GM12891 (cell line): ENCODE results near the gene SPDYE6.
"Not testable (repeated sequence)": the region's sequence is repeated elsewhere in the genome, so short reads cannot be mapped to it uniquely, and the experiment has no call there.

Experiments used
- DNase-seq: peaks from one replicate; pipeline ENCODE4 v3.0.0; 2011; ENCODE audit warnings: low spot score; ENCODE audit not compliant: insufficient read length
- FAIRE-seq: peaks from 2 replicates; lab custom pipeline; 2011; peaks lifted over from hg19 to GRCh38; lab: Jason Lieb, UNC
- PAX5 ChIP-seq: IDR thresholded peaks from 2 replicates; pipeline ENCODE4 v1.6.1; 2011; ENCODE audit warnings: low read length, moderate library complexity, mild to moderate bottlenecking; ENCODE audit not compliant: insufficient read depth, severe bottlenecking
- POLR2A ChIP-seq: IDR thresholded peaks from 2 replicates; pipeline ENCODE4 v1.6.1; 2011; ENCODE audit warnings: low read depth, low read length, control low read depth
- POLR2AphosphoS5 ChIP-seq: IDR thresholded peaks from 2 replicates; pipeline ENCODE4 v1.6.1; 2011; ENCODE audit warnings: low read depth, low read length, control low read depth
- POU2F2 ChIP-seq: IDR thresholded peaks from 2 replicates; pipeline ENCODE4 v1.6.1; 2011; ENCODE audit warnings: low read depth, mild to moderate bottlenecking, control low read depth, low read length, moderate library complexity
- SPI1 ChIP-seq: IDR thresholded peaks from 2 replicates; pipeline ENCODE4 v1.6.1; 2011; ENCODE audit warnings: low read depth, low read length, control low read depth
- TAF1 ChIP-seq: IDR thresholded peaks from 2 replicates; pipeline ENCODE4 v1.6.1; 2011; ENCODE audit warnings: low read depth, low read length, control low read depth

SPDYE6 gene

DNA sequence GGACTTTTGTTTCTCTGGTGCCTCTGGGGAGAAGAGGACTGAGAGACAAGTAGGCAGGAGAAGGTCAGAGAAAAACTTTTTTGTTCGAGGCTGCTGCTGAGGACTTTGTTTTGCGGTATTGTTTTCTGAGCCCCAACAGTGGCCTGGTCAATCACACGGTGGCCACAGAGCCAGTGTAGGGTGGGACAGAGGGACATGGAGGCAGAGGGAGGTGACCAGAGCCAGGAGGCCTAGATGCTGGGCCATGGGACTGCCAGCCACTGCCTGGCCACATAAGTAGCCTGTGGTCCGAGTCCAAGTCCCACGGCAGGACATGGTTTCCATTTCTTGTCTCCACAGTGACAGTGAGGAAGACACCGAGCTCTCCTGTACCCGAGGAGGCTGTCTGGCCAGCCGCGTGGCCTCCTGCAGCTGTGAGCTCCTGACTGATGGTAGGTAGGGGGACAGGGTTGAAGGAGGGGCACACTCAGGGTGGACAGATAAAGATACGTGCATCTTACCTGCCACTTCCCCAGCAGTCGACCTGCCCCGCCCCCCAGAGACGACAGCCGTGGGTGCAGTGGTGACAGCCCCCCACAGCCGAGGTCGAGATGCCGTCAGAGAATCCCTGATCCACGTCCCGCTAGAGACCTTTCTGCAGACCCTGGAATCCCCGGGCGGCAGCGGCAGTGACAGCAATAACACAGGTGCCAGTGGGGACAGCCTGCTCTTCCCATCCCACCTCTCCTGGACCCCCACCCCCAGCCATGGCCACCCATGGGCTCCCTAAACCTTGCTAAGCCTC lies 42.1 kb downstream of the SPDYE6 start:
- FAIRE-seq: no peak
- TF ChIP-seq SPI1: no peak
- TF ChIP-seq TAF1: no peak
- TF ChIP-seq PAX5: no peak
- no peak for TF ChIP-seq POLR2A
- no peak for TF ChIP-seq POU2F2
- no peak for TF ChIP-seq POLR2AphosphoS5
- peak; percentile 5 for DNase-seq

- no peak for DNase-seq
- FAIRE-seq: no peak
- TF ChIP-seq POU2F2 (no peak), POLR2AphosphoS5 (no peak), TAF1 (no peak)
Observed at GRCh38 chr7:102312317-102312716, 43.9 kb downstream of the SPDYE6 start.

- DNase-seq: no peak
- TF ChIP-seq POLR2A: no peak
- TF ChIP-seq POU2F2: no peak
- no peak for TF ChIP-seq POLR2AphosphoS5
- TF ChIP-seq PAX5: no peak
- no peak for TF ChIP-seq TAF1
- FAIRE-seq: no peak
Observed at GRCh38 chr7:102310414-102310815, 45.8 kb downstream of the SPDYE6 start.

- peak; percentile 99 for FAIRE-seq
- DNase-seq: peak; percentile 81
- no peak for TF ChIP-seq POLR2AphosphoS5
- TF ChIP-seq POU2F2: peak; percentile 99
- peak; percentile 40 for TF ChIP-seq PAX5
- TF ChIP-seq SPI1: peak; percentile 95
- no peak for TF ChIP-seq TAF1
Observed at GRCh38 chr7:102306916-102307677, 49.1 kb downstream of the SPDYE6 start.

- DNase-seq (no peak), FAIRE-seq (peak; percentile 74)
- TF ChIP-seq POLR2A: no peak
- TF ChIP-seq PAX5: no peak
- TF ChIP-seq SPI1: no peak
- no peak for TF ChIP-seq POU2F2
- TF ChIP-seq POLR2AphosphoS5: no peak
- no peak for TF ChIP-seq TAF1
Observed at GRCh38 chr7:102305414-102306268, 50.6 kb downstream of the SPDYE6 start.

GRCh38 chr7:102304668-102305067 lies 51.6 kb downstream of the SPDYE6 start:
- TF ChIP-seq POLR2AphosphoS5 (no peak), POU2F2 (no peak), SPI1 (no peak), TAF1 (no peak)
- FAIRE-seq (no peak), DNase-seq (no peak)

GRCh38 chr7:102303669-102304422 lies 52.4 kb downstream of the SPDYE6 start:
- FAIRE-seq (no peak), DNase-seq (no peak)
- TF ChIP-seq PAX5: no peak
- no peak for TF ChIP-seq SPI1
- TF ChIP-seq POLR2AphosphoS5: no peak
- no peak for TF ChIP-seq POLR2A
- TF ChIP-seq TAF1: no peak
- no peak for TF ChIP-seq POU2F2

- FAIRE-seq (no peak), DNase-seq (no peak)
- no peak for TF ChIP-seq PAX5
- no peak for TF ChIP-seq POLR2AphosphoS5
- no peak for TF ChIP-seq TAF1
- no peak for TF ChIP-seq SPI1
- no peak for TF ChIP-seq POU2F2
Observed at GRCh38 chr7:102302025-102302424, 54.2 kb downstream of the SPDYE6 start.

DNA sequence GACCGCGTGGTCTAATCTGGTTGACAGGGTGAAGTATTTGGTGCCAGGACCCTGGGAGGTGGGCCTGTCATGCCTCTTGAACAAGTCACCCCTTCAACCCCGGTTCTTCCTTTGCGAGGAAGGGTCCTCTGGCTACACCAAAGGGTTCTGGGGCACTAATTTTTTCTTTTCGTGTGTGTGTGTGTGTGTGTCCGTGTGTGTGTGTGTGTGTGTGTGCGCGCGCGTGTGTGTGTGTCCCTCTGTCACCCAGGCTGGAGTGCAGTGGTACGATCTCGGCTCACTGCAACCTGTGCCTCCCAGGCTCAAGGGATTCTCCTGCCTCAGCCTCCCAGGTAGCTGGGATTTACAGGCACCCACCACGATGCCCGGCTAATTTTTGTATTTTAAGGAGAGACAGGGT lies 54.9 kb downstream of the SPDYE6 start:
- not testable (repeated sequence) for FAIRE-seq, DNase-seq
